Measurements from ENCODE around the gene COL6A1. TPM values are rescaled to one million over a fixed set of nuclear protein-coding genes. Genes with fewer than 3 reads are reported as not detected.

COL6A1 gene
- total RNA-seq, 4 donors from 2014 or later: 25.0 to 242 (median 54.9) TPM

DNA sequence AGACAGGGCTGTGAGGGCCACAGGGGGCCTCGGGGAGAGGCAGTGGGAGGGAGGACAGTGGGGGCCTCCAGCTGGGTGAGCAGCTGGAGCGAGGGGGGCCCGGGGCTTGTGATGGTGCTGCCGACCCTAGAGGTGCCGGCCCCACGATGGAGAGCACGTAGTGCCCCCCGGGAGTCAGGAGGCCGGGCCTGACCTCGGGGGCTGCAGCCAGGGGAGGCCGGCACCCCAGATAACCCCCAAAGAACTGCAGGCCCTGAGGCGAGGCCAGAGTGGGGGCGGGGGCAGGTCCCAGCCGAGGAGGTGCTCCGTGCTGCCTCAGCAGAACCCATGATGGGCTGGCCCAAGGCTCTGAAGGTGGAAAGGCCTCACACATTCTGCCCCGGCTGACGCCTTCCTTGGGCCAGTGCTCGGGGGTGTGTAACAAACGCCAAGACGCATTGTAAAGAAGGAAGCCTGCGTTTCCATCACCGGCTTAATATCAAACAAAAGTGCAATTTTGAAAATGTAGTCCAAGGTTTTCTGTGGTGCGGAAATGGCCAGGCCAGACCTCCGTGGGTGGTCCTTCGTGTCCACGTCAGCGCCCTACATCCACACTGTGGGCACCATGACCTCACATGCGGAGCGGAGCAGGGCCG lies 55.2 kb downstream of the COL6A1 start:
- DNase-seq: no peak
- H3K36me3 ChIP-seq: no peaks in the 10 kb centered on the region
- peak overlapping the region in 3 of 4 donors; percentile 38 to 72 (median 70) for H3K27ac ChIP-seq
- no peak overlapping the region for H3K4me3 ChIP-seq
- H3K9me3 ChIP-seq: no peaks in the 10 kb centered on the region
- WGBS, 2 donors: 79 to 83% methylated on average over 14 to 18 of the region's 30 CpGs
- no peaks in the 10 kb centered on the region for H3K27me3 ChIP-seq
- H3K4me1 ChIP-seq: peaks cover 0 to 30% (median 6%) of the 10 kb centered on the region in 3 donors
- TF ChIP-seq, protein P1, sequence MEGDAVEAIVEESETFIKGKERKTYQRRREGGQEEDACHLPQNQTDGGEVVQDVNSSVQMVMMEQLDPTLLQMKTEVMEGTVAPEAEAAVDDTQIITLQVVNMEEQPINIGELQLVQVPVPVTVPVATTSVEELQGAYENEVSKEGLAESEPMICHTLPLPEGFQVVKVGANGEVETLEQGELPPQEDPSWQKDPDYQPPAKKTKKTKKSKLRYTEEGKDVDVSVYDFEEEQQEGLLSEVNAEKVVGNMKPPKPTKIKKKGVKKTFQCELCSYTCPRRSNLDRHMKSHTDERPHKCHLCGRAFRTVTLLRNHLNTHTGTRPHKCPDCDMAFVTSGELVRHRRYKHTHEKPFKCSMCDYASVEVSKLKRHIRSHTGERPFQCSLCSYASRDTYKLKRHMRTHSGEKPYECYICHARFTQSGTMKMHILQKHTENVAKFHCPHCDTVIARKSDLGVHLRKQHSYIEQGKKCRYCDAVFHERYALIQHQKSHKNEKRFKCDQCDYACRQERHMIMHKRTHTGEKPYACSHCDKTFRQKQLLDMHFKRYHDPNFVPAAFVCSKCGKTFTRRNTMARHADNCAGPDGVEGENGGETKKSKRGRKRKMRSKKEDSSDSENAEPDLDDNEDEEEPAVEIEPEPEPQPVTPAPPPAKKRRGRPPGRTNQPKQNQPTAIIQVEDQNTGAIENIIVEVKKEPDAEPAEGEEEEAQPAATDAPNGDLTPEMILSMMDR (IDR thresholded peaks at IDR 0.05): no peak
- TF ChIP-seq POLR2A (IDR thresholded peaks at IDR 0.05): no peak
- intact Hi-C loops (cut with DNase I): no loop called here

GRCh38 chr21:46037331-46038325 lies 56.1 kb downstream of the COL6A1 start:
- no peak for DNase-seq
- intact Hi-C loops (cut with DNase I): no loop called here
- TF ChIP-seq, protein P1 (IDR thresholded peaks at IDR 0.05): no peak
- TF ChIP-seq POLR2A (IDR thresholded peaks at IDR 0.05): no peak
- Histone ChIP-seq H3K36me3 (no peaks in the 10 kb centered on the region), H3K9me3 (no peaks in the 10 kb centered on the region), H3K4me1 (peaks cover 0 to 30% (median 6%) of the 10 kb centered on the region in 3 donors), H3K27ac (peak overlapping the region in 1 of 4 donors; percentile 75), H3K27me3 (no peaks in the 10 kb centered on the region), H3K4me3 (no peak overlapping the region)
- 74 to 83% methylated on average over 6 to 26 of the region's 52 CpGs for WGBS, 2 donors

- H3K36me3 ChIP-seq: no peaks in the 10 kb centered on the region
- no peak for DNase-seq
- H3K4me3 ChIP-seq: no peak overlapping the region
- peaks cover 0 to 30% (median 6%) of the 10 kb centered on the region in 3 donors for H3K4me1 ChIP-seq
- WGBS, 2 donors: 80 to 81% methylated on average over 16 to 21 of the region's 24 CpGs
- intact Hi-C loops (cut with DNase I): no loop called here
- TF ChIP-seq, protein P1 (IDR thresholded peaks at IDR 0.05): no peak
- no peaks in the 10 kb centered on the region for H3K27me3 ChIP-seq
- peak overlapping the region in 3 of 4 donors; percentile 58 to 75 (median 74) for H3K27ac ChIP-seq
- no peaks in the 10 kb centered on the region for H3K9me3 ChIP-seq
Measured at GRCh38 chr21:46038341-46038829, 56.8 kb downstream of the COL6A1 start.

DNA sequence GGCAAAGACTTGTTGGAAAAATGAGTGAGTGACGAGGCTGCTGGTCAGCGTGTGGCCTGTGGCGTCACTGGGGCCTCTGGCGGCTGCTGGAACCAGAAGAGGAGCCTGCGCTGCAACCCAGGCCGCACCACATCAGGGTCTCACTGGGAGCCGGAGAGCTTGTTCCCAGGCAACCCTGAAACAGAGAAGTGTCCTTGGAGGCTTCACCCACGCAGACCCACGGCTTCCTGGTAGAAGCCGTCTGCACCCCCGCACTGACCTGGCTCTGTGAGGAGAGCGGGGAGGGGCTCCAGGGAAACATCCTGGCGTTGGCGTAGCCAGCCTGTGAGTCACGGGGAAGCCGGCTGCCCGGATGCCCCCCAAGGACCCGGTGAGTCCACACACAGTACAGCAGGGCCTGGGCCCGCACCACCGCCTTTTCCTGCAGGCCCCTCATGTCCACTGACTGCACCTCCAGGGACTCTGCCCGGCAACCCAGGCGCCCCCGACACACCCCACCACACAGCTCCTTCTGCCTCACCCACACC lies 57.4 kb downstream of the COL6A1 start:
- no peaks in the 10 kb centered on the region for H3K36me3 ChIP-seq
- no peak for TF ChIP-seq POLR2A (IDR thresholded peaks at IDR 0.05)
- no peaks in the 10 kb centered on the region for H3K27me3 ChIP-seq
- intact Hi-C loops (cut with DNase I): no loop called here
- no peaks in the 10 kb centered on the region for H3K9me3 ChIP-seq
- peak overlapping the region in 3 of 4 donors; percentile 58 to 75 (median 74) for H3K27ac ChIP-seq
- H3K4me1 ChIP-seq: peaks cover 0 to 30% (median 6%) of the 10 kb centered on the region in 3 donors
- 70 to 92% methylated on average over 3 to 5 of the region's 23 CpGs for WGBS, 2 donors
- no peak overlapping the region for H3K4me3 ChIP-seq
- no peak for DNase-seq

- Histone ChIP-seq H3K9me3 (no peaks in the 10 kb centered on the region), H3K27me3 (no peaks in the 10 kb centered on the region), H3K36me3 (no peaks in the 10 kb centered on the region), H3K4me1 (peaks cover 0 to 30% (median 6%) of the 10 kb centered on the region in 3 donors), H3K27ac (no peak overlapping the region), H3K4me3 (no peak overlapping the region)
- intact Hi-C loops (cut with DNase I): no loop called here
- TF ChIP-seq, protein P1 (IDR thresholded peaks at IDR 0.05): no peak
- no peak for DNase-seq
- 84 to 89% methylated on average over 15 to 27 of the region's 31 CpGs for WGBS, 2 donors
Measured at GRCh38 chr21:46039891-46040660, 58.5 kb downstream of the COL6A1 start.
